Activated T-cell treated with anti-CD3 and anti-CD28 coated beads for 48 hours (primary cell): ENCODE results near the gene HHAT.

Experiments
- DNase-seq: peaks from one replicate; pipeline ENCODE4 v3.0.0-alpha.2; 2020; ENCODE audit warnings: low read depth

Gene HHAT

GRCh38 chr1:210685295-210685650 is 356.6 kb downstream of the HHAT start:
- DNase-seq = no peak

- no peak for DNase-seq
Observed at GRCh38 chr1:210686841-210687240, 358.1 kb downstream of the HHAT start.

GRCh38 chr1:210687582-210688279 is 359.0 kb downstream of the HHAT start:
- no peak for DNase-seq

- DNase-seq = no peak
Observed at GRCh38 chr1:210688512-210689234, 360.0 kb downstream of the HHAT start.

- DNase-seq = no peak
Observed at GRCh38 chr1:210689826-210690225, 361.1 kb downstream of the HHAT start.

- no peak for DNase-seq
Observed at GRCh38 chr1:210690236-210690635, 361.5 kb downstream of the HHAT start.

- DNase-seq = no peak
Observed at GRCh38 chr1:210691039-210691610, 362.4 kb downstream of the HHAT start.

GRCh38 chr1:210692796-210693195 is 364.1 kb downstream of the HHAT start:
- DNase-seq = no peak

GRCh38 chr1:210695026-210695425 is 366.3 kb downstream of the HHAT start:
- no peak for DNase-seq

GRCh38 chr1:210696709-210697108 is 368.0 kb downstream of the HHAT start:
- no peak for DNase-seq

GRCh38 chr1:210697185-210697584 is 368.5 kb downstream of the HHAT start:
- no peak for DNase-seq

- no peak for DNase-seq
Observed at GRCh38 chr1:210698661-210699060, 370.0 kb downstream of the HHAT start.

GRCh38 chr1:210700083-210700482 is 371.4 kb downstream of the HHAT start:
- DNase-seq = no peak

GRCh38 chr1:210700511-210700910 is 371.8 kb downstream of the HHAT start:
- DNase-seq = no peak

GRCh38 chr1:210702506-210702905 is 373.8 kb downstream of the HHAT start:
- DNase-seq = no peak

GRCh38 chr1:210703593-210703992 is 374.9 kb downstream of the HHAT start:
- DNase-seq = no peak

- no peak for DNase-seq
Observed at GRCh38 chr1:210705086-210705485, 376.4 kb downstream of the HHAT start.

- DNase-seq = no peak
Observed at GRCh38 chr1:210706246-210706645, 377.5 kb downstream of the HHAT start.

GRCh38 chr1:210707300-210708240 is 378.9 kb downstream of the HHAT start:
- DNase-seq = no peak

- DNase-seq = no peak
Observed at GRCh38 chr1:210709701-210710100, 381.0 kb downstream of the HHAT start.

GRCh38 chr1:210711825-210712612 is 383.3 kb downstream of the HHAT start:
- DNase-seq = no peak

GRCh38 chr1:210715072-210715471 is 386.4 kb downstream of the HHAT start:
- DNase-seq = no peak
